Kidney epithelial cell (primary cell): Measurements from ENCODE around the gene TLE1. TPM values are rescaled to one million over a fixed set of nuclear protein-coding genes. Genes with fewer than 3 reads are reported as not detected.

Experiments used
- DNase-seq: peaks from one replicate; pipeline ENCODE4 v3.0.0-alpha.2; 2010; ENCODE audit warnings: low read depth
- H3K27me3 ChIP-seq: 2 replicates; pipeline ENCODE4 v1.6.0; 2011; ENCODE audit warnings: low read length; ENCODE audit not compliant: control insufficient read depth, insufficient read depth
- H3K36me3 ChIP-seq: 2 replicates; pipeline ENCODE4 v1.5.1; 2011; ENCODE audit warnings: low read length; ENCODE audit not compliant: control insufficient read depth, insufficient read depth
- H3K4me3 ChIP-seq: 2 replicates; pipeline ENCODE4 v1.5.1; 2011; ENCODE audit warnings: low read depth, mild to moderate bottlenecking, control low read depth, low read length
- total RNA-seq: library from RNA; depleted of rRNA; stranded (reverse); fragments of >200 nt; gene quantifications from 2 replicates; pipeline ENCODE4 v1.2.3, GENCODE V29; 2015
- TF ChIP-seq, protein P1 (sequence below): IDR thresholded peaks from 2 replicates; pipeline ENCODE4 v1.5.1; 2011; ENCODE audit warnings: mild to moderate bottlenecking, moderate library complexity, low read length, control low read depth, inconsistent platforms; ENCODE audit not compliant: insufficient read depth, poor library complexity, severe bottlenecking

The TLE1 gene
- total RNA-seq, 1 donor from 2014 or later: 64.1 TPM

DNA sequence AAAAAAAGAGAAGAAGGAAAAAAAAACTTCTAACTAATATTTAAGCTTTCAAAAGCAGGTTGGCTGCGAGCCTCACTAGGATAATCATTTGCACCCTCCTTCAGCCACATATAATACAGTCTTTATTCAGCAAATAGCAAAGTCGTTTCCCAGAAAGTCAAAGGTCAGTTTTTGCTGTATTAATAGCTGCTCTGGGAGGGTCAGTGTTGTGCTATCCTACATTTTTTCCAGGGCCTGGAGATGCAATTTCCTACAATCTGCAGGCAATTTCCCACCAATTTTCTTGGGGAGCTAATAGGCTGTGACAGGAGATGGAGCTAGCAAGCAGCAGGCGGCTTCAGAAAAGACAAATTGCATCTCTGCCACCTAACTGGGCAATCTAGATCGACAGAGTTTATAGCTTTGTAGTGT lies 136.8 kb downstream of the TLE1 start:
- DNase-seq: no peak
- TF ChIP-seq, protein P1, sequence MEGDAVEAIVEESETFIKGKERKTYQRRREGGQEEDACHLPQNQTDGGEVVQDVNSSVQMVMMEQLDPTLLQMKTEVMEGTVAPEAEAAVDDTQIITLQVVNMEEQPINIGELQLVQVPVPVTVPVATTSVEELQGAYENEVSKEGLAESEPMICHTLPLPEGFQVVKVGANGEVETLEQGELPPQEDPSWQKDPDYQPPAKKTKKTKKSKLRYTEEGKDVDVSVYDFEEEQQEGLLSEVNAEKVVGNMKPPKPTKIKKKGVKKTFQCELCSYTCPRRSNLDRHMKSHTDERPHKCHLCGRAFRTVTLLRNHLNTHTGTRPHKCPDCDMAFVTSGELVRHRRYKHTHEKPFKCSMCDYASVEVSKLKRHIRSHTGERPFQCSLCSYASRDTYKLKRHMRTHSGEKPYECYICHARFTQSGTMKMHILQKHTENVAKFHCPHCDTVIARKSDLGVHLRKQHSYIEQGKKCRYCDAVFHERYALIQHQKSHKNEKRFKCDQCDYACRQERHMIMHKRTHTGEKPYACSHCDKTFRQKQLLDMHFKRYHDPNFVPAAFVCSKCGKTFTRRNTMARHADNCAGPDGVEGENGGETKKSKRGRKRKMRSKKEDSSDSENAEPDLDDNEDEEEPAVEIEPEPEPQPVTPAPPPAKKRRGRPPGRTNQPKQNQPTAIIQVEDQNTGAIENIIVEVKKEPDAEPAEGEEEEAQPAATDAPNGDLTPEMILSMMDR: no peak
- Histone ChIP-seq H3K27me3 (no peaks in the 10 kb centered on the region), H3K36me3 (no peaks in the 10 kb centered on the region), H3K4me3 (no peak overlapping the region)

DNA sequence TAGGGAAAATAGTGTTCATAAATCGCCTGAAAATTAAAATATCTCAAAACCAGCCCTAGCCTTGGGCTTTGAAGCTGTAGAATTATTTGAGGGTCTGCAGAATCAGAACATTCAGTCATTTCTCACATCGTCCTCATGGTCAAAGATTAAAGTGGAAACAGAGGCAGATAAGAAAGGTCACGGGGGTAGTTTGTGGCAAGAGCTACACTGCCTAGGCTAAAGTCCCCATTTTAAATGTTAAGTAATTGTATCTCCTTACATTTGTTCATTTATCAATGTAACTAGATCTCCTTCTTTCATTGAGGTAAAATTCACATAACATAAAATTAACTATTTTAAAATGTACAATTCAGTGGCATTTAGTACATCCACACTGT lies 139.2 kb downstream of the TLE1 start:
- TF ChIP-seq, protein P1: no peak

DNA sequence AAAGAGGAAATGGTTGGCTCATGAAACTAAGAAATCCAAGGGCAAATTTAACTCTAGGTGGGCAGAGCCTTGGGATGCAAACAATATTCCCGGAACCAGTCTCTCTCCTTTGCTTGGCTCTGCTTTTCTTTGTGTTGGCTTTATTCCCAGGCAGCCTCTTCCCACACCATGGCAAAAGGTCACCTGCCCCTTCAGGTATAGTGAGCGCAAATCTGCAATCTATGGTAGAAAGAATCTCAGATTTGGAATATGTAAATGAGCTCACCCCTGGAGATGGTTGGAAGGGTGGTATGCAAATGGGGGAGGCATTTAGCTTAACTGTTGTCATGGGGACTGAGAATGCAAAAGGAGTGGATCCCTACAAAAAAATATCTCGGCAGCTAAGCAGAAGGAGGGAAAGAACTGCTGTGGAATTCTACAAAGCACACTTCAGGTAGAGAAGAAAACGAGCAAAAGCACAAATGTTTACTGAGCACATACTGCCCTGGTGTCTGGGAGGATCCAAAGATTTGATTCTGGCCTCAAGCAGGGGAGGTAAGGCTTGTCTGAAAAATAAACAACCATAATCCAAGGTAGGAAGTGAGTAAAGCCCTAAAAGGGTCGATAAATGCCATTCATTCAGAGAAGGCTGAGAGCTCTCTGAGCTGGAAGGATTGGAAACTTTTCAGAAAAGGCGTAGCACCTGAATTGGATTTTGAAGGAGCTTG lies 139.7 kb downstream of the TLE1 start:
- Histone ChIP-seq H3K27me3 (no peaks in the 10 kb centered on the region), H3K4me3 (no peak overlapping the region)
- TF ChIP-seq, protein P1: no peak

More for the DNA sequence above, 139.2 kb downstream of the TLE1 start:
- Histone ChIP-seq H3K4me3 (no peak overlapping the region), H3K27me3 (no peaks in the 10 kb centered on the region), H3K36me3 (no peaks in the 10 kb centered on the region)
- no peak for DNase-seq

DNA sequence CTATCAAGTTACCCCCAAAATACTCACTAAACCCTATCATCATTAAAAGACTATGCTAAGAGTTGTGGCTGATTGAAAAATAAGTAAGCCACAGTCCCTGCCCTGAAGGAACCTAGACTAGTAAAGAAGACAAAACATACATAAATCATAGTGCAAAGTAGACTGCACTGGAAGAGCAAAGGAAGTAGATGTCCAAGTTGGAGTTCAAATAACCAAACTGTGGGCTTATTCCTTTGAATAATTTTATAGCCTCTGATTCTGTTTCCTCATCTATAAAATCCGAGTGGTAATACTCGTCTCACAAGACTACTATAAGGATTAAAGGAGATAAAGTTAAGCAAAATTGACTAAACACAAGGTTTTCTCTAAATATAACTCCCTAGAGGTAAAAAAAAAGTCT lies 140.4 kb downstream of the TLE1 start:
- Histone ChIP-seq H3K27me3 (no peaks in the 10 kb centered on the region), H3K36me3 (no peaks in the 10 kb centered on the region), H3K4me3 (no peak overlapping the region)
- TF ChIP-seq, protein P1: no peak
- no peak for DNase-seq

More for the DNA sequence above, 139.7 kb downstream of the TLE1 start:
- no peaks in the 10 kb centered on the region for H3K36me3 ChIP-seq
- DNase-seq: no peak

DNA sequence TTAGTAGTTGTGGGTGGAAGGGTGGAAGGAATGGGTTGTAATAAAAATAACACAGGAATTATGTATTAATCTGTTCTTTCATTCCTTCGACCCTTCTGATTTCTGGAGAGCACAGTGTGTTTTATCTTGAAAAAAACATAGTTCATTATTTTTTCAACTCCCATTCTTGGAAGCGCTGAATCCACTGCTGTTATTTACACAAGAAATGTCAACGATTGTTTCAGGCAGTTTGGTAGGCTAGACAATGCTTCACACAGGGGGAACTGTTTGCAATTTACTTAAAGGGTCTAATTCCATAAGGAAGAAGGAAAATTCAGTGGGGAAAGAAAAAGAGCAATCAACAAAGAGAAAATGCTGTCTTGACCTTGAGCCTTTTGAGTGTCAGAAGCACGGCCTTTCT lies 142.9 kb downstream of the TLE1 start:
- TF ChIP-seq, protein P1: no peak
- no peak overlapping the region for H3K4me3 ChIP-seq

DNA sequence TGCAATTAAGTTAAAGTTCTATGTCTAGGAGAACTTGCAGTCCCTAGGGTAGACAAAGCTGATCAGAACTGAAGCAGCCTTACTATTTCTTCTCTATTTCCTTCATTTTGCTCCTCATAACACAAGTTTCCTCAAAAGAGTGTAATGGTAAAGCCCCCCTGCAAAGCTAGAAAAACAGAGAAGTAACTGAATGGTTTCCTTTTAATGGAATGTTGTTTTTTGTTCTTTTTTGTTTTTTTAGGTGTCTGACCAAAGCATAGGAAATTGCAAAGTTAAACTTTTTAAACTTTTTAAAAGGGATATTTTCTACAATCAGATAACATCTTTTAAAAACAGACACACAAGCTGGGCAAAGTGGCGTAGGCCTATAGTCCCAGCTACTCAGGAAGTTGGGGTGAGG lies 145.7 kb downstream of the TLE1 start:
- no peak overlapping the region for H3K4me3 ChIP-seq
- DNase-seq: no peak
- no peaks in the 10 kb centered on the region for H3K27me3 ChIP-seq
- TF ChIP-seq, protein P1: no peak
- no peaks in the 10 kb centered on the region for H3K36me3 ChIP-seq

More for the DNA sequence above, 142.9 kb downstream of the TLE1 start:
- Histone ChIP-seq H3K27me3 (no peaks in the 10 kb centered on the region), H3K36me3 (no peaks in the 10 kb centered on the region)
- no peak for DNase-seq
